PFSK-1 (cell line): ENCODE measurements around the gene RASGRF2.

ENCODE experiments used
- POLR2AphosphoS5 ChIP-seq: IDR thresholded peaks from 2 replicates; pipeline ENCODE4 v1.6.1; 2012; ENCODE audit warnings: low read depth, mild to moderate bottlenecking, control low read depth, low read length, moderate library complexity
- SIN3A ChIP-seq: IDR thresholded peaks from 2 replicates; pipeline ENCODE4 v1.6.1; 2012; ENCODE audit warnings: mild to moderate bottlenecking, low read length, moderate library complexity, borderline replicate concordance; ENCODE audit not compliant: insufficient read depth
- TF ChIP-seq, protein P1 (sequence below), 2 experiments: IDR thresholded peaks; 2 replicates each; pipeline versions ENCODE4 v1.6.1 to v1.8.0; 2011 to 2012; ENCODE audit warnings: low read depth in 2 of 2, low read length in 2 of 2, control low read depth in 1 of 2, inconsistent platforms in 1 of 2, mild to moderate bottlenecking in 1 of 2, moderate library complexity in 1 of 2; ENCODE audit not compliant: insufficient read depth in 1 of 2

DNA sequence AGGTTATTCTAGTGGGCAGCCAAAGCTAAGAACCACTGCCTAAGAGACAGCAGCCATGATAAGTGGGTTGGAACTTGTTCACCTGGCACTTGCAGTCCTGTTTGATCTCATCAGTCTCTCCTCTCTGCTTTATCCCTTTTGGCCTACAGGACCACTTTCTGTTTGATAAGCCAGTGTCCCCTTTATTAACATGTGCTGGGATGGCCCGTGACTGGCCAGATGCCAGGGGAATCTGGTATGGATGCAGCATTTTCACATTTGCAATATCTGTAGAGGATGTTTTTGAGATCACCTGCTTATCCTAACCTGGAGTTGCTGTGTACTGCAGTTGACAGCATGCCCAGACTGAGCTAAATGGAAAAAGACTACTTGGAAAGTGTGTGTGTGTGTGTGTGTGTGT lies 296.6 kb downstream of the RASGRF2 start:
- TF ChIP-seq, protein P1, sequence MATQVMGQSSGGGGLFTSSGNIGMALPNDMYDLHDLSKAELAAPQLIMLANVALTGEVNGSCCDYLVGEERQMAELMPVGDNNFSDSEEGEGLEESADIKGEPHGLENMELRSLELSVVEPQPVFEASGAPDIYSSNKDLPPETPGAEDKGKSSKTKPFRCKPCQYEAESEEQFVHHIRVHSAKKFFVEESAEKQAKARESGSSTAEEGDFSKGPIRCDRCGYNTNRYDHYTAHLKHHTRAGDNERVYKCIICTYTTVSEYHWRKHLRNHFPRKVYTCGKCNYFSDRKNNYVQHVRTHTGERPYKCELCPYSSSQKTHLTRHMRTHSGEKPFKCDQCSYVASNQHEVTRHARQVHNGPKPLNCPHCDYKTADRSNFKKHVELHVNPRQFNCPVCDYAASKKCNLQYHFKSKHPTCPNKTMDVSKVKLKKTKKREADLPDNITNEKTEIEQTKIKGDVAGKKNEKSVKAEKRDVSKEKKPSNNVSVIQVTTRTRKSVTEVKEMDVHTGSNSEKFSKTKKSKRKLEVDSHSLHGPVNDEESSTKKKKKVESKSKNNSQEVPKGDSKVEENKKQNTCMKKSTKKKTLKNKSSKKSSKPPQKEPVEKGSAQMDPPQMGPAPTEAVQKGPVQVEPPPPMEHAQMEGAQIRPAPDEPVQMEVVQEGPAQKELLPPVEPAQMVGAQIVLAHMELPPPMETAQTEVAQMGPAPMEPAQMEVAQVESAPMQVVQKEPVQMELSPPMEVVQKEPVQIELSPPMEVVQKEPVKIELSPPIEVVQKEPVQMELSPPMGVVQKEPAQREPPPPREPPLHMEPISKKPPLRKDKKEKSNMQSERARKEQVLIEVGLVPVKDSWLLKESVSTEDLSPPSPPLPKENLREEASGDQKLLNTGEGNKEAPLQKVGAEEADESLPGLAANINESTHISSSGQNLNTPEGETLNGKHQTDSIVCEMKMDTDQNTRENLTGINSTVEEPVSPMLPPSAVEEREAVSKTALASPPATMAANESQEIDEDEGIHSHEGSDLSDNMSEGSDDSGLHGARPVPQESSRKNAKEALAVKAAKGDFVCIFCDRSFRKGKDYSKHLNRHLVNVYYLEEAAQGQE (IDR thresholded peaks at IDR 0.05; ENCODE audit: insufficient read depth in 1 of 2, low read depth in 2 of 2, low read length in 2 of 2) = no peak
- TF ChIP-seq POLR2AphosphoS5 (no peak), SIN3A (no peak)
